ENCODE results near the gene COLEC11. TPM values are rescaled to one million over a fixed set of nuclear protein-coding genes. Genes with fewer than 3 reads are reported as not detected.

The COLEC11 gene
- total and polyA plus RNA-seq, 2 of the 13 experiments (the other 11 are each of a cell fraction or from before 2014, with no cell fraction given) = 1.5 to 3.0 TPM

DNA sequence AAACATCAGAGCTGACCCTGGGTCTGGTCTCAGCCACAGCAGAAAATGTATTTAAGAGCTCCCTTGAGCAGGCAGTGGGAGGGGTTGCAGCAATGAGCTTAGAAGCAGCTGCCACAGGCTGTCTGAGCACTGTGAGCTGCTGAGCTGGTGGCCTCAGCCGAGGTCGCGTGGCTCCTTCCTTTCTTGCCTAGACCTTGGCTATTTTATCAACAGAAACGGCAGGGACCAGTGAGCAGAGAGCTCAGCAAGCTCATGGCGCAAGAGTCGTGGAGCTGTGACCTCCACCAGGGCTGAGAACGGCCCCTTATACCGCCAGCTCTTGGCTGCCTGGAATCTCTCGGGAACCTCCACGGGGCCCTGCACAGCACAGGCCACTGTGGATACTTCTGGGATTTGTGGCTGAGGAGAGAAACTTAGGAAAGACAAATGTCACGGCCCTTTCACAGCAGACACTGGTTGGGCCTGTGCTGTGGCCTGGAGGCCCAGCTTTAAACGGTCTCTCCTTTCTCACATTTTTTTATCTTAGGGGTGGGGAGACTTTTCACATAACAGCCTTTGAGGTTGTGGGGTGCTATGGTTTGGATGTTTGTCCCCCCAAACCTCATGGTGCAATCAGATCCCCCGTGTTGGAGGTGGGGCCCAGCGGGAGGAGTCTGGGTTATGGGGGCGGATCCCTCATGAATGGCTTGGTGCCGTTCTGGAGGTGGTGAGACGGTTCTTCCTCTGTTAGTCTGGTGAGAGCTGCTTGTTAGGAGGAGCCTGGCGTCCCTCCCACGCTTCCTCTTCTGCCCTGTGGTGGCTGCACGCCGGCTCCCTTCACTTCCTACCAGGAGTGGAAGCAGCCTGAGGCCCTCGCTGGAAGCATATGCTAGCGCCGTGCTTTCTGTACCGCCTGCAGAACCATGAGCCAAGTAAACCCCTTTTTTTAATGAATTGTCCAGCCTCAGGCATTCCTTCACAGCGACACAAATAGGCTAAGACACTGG lies 64.8 kb downstream of the COLEC11 start (continued):
- TF ChIP-seq, protein P1, sequence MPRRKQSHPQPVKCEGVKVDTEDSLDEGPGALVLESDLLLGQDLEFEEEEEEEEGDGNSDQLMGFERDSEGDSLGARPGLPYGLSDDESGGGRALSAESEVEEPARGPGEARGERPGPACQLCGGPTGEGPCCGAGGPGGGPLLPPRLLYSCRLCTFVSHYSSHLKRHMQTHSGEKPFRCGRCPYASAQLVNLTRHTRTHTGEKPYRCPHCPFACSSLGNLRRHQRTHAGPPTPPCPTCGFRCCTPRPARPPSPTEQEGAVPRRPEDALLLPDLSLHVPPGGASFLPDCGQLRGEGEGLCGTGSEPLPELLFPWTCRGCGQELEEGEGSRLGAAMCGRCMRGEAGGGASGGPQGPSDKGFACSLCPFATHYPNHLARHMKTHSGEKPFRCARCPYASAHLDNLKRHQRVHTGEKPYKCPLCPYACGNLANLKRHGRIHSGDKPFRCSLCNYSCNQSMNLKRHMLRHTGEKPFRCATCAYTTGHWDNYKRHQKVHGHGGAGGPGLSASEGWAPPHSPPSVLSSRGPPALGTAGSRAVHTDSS (CRISPR knock-in tag; conservative IDR thresholded peaks at IDR 0.05) = no peak
- TF ChIP-seq, protein P2, sequence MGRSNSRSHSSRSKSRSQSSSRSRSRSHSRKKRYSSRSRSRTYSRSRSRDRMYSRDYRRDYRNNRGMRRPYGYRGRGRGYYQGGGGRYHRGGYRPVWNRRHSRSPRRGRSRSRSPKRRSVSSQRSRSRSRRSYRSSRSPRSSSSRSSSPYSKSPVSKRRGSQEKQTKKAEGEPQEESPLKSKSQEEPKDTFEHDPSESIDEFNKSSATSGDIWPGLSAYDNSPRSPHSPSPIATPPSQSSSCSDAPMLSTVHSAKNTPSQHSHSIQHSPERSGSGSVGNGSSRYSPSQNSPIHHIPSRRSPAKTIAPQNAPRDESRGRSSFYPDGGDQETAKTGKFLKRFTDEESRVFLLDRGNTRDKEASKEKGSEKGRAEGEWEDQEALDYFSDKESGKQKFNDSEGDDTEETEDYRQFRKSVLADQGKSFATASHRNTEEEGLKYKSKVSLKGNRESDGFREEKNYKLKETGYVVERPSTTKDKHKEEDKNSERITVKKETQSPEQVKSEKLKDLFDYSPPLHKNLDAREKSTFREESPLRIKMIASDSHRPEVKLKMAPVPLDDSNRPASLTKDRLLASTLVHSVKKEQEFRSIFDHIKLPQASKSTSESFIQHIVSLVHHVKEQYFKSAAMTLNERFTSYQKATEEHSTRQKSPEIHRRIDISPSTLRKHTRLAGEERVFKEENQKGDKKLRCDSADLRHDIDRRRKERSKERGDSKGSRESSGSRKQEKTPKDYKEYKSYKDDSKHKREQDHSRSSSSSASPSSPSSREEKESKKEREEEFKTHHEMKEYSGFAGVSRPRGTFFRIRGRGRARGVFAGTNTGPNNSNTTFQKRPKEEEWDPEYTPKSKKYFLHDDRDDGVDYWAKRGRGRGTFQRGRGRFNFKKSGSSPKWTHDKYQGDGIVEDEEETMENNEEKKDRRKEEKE (IDR thresholded peaks at IDR 0.05) = no peak
- TF ChIP-seq FOXA1 (IDR thresholded peaks at IDR 0.05) (no peak), FOXA1 (CRISPR knock-in tag; IDR thresholded peaks at IDR 0.05) (no peak), NKX3-1 (CRISPR knock-in tag; IDR thresholded peaks at IDR 0.05) (0 out of 2 replicates have a peak, but pooled peaks have one; percentile 40), NR1H2 (CRISPR knock-in tag; IDR thresholded peaks at IDR 0.05; ENCODE audit: borderline replicate concordance, low read depth) (no peak), ZNF329 (CRISPR knock-in tag; IDR thresholded peaks at IDR 0.05; ENCODE audit: low read depth) (no peak), ZFP62 (CRISPR knock-in tag; IDR thresholded peaks at IDR 0.05) (no peak), ZNF564 (CRISPR knock-in tag; IDR thresholded peaks at IDR 0.05) (0 out of 2 replicates have a peak, but pooled peaks have one; percentile 29)
- TF ChIP-seq, protein P3, sequence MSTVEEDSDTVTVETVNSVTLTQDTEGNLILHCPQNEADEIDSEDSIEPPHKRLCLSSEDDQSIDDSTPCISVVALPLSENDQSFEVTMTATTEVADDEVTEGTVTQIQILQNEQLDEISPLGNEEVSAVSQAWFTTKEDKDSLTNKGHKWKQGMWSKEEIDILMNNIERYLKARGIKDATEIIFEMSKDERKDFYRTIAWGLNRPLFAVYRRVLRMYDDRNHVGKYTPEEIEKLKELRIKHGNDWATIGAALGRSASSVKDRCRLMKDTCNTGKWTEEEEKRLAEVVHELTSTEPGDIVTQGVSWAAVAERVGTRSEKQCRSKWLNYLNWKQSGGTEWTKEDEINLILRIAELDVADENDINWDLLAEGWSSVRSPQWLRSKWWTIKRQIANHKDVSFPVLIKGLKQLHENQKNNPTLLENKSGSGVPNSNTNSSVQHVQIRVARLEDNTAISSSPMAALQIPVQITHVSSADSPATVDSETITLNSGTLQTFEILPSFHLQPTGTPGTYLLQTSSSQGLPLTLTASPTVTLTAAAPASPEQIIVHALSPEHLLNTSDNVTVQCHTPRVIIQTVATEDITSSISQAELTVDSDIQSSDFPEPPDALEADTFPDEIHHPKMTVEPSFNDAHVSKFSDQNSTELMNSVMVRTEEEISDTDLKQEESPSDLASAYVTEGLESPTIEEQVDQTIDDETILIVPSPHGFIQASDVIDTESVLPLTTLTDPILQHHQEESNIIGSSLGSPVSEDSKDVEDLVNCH (CRISPR knock-in tag; IDR thresholded peaks at IDR 0.05) = no peak
- TF ChIP-seq, protein P4, sequence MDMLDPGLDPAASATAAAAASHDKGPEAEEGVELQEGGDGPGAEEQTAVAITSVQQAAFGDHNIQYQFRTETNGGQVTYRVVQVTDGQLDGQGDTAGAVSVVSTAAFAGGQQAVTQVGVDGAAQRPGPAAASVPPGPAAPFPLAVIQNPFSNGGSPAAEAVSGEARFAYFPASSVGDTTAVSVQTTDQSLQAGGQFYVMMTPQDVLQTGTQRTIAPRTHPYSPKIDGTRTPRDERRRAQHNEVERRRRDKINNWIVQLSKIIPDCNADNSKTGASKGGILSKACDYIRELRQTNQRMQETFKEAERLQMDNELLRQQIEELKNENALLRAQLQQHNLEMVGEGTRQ (IDR thresholded peaks at IDR 0.05; ENCODE audit: low read depth, low read length) = no peak
- TF ChIP-seq, protein P4 (CRISPR knock-in tag; IDR thresholded peaks at IDR 0.05; ENCODE audit: borderline replicate concordance) = no peak
- TF ChIP-seq, protein P5, sequence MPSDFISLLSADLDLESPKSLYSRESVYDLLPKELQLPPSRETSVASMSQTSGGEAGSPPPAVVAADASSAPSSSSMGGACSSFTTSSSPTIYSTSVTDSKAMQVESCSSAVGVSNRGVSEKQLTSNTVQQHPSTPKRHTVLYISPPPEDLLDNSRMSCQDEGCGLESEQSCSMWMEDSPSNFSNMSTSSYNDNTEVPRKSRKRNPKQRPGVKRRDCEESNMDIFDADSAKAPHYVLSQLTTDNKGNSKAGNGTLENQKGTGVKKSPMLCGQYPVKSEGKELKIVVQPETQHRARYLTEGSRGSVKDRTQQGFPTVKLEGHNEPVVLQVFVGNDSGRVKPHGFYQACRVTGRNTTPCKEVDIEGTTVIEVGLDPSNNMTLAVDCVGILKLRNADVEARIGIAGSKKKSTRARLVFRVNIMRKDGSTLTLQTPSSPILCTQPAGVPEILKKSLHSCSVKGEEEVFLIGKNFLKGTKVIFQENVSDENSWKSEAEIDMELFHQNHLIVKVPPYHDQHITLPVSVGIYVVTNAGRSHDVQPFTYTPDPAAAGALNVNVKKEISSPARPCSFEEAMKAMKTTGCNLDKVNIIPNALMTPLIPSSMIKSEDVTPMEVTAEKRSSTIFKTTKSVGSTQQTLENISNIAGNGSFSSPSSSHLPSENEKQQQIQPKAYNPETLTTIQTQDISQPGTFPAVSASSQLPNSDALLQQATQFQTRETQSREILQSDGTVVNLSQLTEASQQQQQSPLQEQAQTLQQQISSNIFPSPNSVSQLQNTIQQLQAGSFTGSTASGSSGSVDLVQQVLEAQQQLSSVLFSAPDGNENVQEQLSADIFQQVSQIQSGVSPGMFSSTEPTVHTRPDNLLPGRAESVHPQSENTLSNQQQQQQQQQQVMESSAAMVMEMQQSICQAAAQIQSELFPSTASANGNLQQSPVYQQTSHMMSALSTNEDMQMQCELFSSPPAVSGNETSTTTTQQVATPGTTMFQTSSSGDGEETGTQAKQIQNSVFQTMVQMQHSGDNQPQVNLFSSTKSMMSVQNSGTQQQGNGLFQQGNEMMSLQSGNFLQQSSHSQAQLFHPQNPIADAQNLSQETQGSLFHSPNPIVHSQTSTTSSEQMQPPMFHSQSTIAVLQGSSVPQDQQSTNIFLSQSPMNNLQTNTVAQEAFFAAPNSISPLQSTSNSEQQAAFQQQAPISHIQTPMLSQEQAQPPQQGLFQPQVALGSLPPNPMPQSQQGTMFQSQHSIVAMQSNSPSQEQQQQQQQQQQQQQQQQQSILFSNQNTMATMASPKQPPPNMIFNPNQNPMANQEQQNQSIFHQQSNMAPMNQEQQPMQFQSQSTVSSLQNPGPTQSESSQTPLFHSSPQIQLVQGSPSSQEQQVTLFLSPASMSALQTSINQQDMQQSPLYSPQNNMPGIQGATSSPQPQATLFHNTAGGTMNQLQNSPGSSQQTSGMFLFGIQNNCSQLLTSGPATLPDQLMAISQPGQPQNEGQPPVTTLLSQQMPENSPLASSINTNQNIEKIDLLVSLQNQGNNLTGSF (CRISPR knock-in tag; IDR thresholded peaks at IDR 0.05) = no peak
